Measurements from ENCODE around the gene ACYP2. TPM values are rescaled to one million over a fixed set of nuclear protein-coding genes. Genes with fewer than 3 reads are reported as not detected.

The ACYP2 gene
- total RNA-seq, 1 donor from 2014 or later, result 10.1 TPM

- peaks cover 7% of the 10 kb centered on the region for H3K4me1 Mint-ChIP-seq (ENCODE audit: unreplicated experiment)
- DNase-seq (ENCODE audit: extremely low spot score, unreplicated experiment), result no peak
- no peaks in the 10 kb centered on the region for H3K36me3 Mint-ChIP-seq
- H3K27ac Mint-ChIP-seq, result no peak overlapping the region
- H3K4me3 Mint-ChIP-seq, result no peak overlapping the region
- no peaks in the 10 kb centered on the region for H3K27me3 Mint-ChIP-seq
- no peaks in the 10 kb centered on the region for H3K9me3 Mint-ChIP-seq
- TF ChIP-seq CTCF (conservative IDR thresholded peaks at IDR 0.05), result no peak
Measured at GRCh38 chr2:54249629-54250028, 134.2 kb downstream of the ACYP2 start.

GRCh38 chr2:54254180-54254579 lies 138.8 kb downstream of the ACYP2 start:
- TF ChIP-seq CTCF (conservative IDR thresholded peaks at IDR 0.05), result no peak
- no peak overlapping the region for H3K4me3 Mint-ChIP-seq
- H3K27ac Mint-ChIP-seq, result no peak overlapping the region
- H3K9me3 Mint-ChIP-seq, result no peaks in the 10 kb centered on the region
- no peak for DNase-seq (ENCODE audit: extremely low spot score, unreplicated experiment)
- no peaks in the 10 kb centered on the region for H3K27me3 Mint-ChIP-seq
- H3K4me1 Mint-ChIP-seq (ENCODE audit: unreplicated experiment), result peaks cover 7% of the 10 kb centered on the region
- H3K36me3 Mint-ChIP-seq, result no peaks in the 10 kb centered on the region

DNA sequence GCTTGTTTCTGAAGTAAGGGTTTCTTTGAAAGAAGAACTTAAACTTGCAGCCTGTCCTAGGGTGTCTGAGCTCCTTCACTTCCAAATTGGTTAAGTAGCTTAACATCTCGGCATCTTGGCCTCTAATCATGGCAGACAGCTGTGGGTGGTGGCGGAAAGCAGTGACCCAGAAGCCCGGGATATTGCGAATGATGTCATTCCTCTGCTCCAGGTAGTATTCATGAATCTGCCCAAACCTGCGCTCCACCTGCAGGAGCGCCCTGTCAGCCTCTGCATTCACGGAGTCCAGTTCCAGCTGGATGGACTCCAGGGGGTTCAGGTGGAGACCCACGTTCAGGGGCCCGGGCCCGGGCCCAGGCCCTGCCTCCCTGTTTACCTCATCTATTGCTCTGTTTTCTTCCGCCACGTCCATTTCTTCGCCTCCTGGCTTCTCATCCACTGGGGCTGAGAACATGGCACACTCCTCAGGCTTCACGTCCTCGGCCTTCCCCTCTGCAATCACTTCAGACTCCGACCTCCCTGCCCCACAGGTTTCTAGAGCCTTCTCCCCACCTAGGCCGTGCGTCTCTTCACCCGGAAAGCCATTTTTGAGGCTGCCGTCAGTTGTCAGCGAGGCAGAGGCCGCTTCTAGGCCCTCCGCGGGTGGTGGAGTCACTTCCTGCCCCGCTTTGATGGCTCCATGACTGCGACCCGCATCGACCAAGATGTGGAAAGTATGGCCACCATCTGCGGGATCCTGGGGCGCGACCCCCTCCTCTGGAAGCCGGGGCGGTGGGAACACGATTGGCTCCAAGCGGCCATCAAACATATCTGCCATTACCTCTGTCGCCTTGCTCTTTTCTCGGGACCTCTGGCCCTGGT lies 140.0 kb downstream of the ACYP2 start:
- Mint-ChIP-seq H3K9me3 (no peaks in the 10 kb centered on the region), H3K27me3 (no peaks in the 10 kb centered on the region), H3K4me1 (ENCODE audit: unreplicated experiment) (peaks cover 7% of the 10 kb centered on the region), H3K4me3 (no peak overlapping the region), H3K36me3 (no peaks in the 10 kb centered on the region), H3K27ac (no peak overlapping the region)
- no peak for DNase-seq (ENCODE audit: extremely low spot score, unreplicated experiment)
- TF ChIP-seq CTCF (conservative IDR thresholded peaks at IDR 0.05), result no peak

DNA sequence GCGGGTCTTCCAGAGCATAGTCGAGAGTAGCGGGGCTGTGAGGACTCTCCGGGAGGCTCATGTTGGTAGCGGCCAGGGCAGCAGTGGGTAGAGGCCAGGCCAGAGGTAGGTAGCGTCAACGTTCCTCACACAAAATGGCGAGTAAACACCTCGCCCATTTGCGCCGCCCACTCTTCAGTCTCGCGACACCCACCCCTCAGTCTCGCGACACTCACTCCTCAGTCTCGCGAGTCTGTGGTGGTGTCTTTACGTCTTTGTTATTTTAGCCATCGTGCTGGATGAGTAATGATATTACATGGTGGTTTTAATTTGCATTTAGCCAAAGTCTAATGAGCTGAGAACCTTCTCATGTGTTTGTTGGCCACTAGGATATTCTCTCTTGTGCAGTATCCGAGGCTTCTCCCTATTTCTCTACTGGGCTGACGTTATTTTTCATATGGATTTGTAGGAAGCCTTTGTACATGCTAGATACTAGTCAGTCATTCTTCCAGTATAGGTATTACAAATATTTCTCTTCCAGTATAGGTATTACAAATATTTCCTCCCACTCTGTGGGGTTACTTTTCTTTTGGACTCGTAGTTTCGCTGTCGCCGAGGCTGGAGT lies 140.8 kb downstream of the ACYP2 start, which contains the start of gene TSPYL6:
TSS of gene TSPYL6 (minus strand) at position 139 of the 604 bp plus-strand sequence. CDS start at position 61, 78 bp downstream.
- Mint-ChIP-seq H3K4me1 (ENCODE audit: unreplicated experiment) (peaks cover 7% of the 10 kb centered on the region), H3K27ac (no peak within 1 kb of the TSS), H3K4me3 (no peak within 1 kb of the TSS), H3K36me3 (no peaks in the 10 kb centered on the region), H3K27me3 (no peaks in the 10 kb centered on the region), H3K9me3 (no peaks in the 10 kb centered on the region)
- TF ChIP-seq CTCF (conservative IDR thresholded peaks at IDR 0.05), result no peak
- DNase-seq (ENCODE audit: extremely low spot score, unreplicated experiment), result no peak

DNA sequence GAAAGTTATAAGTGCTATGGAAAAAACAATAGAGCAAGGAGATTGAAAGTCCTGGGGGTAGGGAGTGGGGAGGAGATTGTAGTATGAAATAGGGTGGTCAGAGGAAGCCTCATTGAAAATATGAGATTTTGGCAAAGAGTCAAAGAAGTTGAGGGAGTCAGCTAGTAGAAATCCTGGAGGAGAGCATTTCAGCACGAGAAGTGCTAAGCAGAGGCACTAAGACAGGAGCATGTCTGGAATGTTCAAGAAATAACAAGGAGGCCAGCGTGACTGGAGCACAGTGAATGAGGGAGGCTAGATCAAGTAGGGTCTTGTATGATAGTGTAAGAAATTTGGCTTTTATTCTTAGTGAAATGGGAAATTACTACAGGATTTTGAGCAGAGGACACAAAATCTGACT lies 142.8 kb downstream of the ACYP2 start:
- Mint-ChIP-seq H3K4me1 (ENCODE audit: unreplicated experiment) (peaks cover 7% of the 10 kb centered on the region), H3K9me3 (no peaks in the 10 kb centered on the region), H3K4me3 (no peak overlapping the region), H3K27me3 (no peaks in the 10 kb centered on the region), H3K36me3 (no peaks in the 10 kb centered on the region), H3K27ac (no peak overlapping the region)
- DNase-seq (ENCODE audit: extremely low spot score, unreplicated experiment), result no peak
- no peak for TF ChIP-seq CTCF (conservative IDR thresholded peaks at IDR 0.05)
